GM18951 (cell line): ENCODE data around the gene SMG6.

Experiments used
- POLR2A ChIP-seq: IDR thresholded peaks from 4 replicates; pipeline ENCODE4 v1.6.1; 2011; ENCODE audit warnings: mild to moderate bottlenecking; ENCODE audit not compliant: insufficient read length, insufficient read depth; ENCODE audit errors: extremely low read depth
- in situ Hi-C: fragments of 300-500 bp; cut with MboI; formaldehyde crosslinking; loops from one replicate; pipeline ENCODE4 v1.12.0; 2022; ENCODE audit warnings: low sequenced_read_pairs, mixed read lengths, inconsistent platforms; ENCODE audit not compliant: unreplicated experiment

Gene SMG6

GRCh38 chr17:2102931-2103809 is 200.4 kb downstream of the SMG6 start:
- in situ Hi-C loops = no loop called here
- no peak for TF ChIP-seq POLR2A

GRCh38 chr17:2101448-2102257 is 201.9 kb downstream of the SMG6 start:
- in situ Hi-C loops = no loop called here
- TF ChIP-seq POLR2A = no peak

- in situ Hi-C loops = no loop called here
- TF ChIP-seq POLR2A = no peak
These were observed 208.1 kb downstream of the SMG6 start for GRCh38 chr17:2095536-2095910.

- no peak for TF ChIP-seq POLR2A
- in situ Hi-C loops = no loop called here
These were observed 208.6 kb downstream of the SMG6 start for GRCh38 chr17:2094891-2095535.

DNA sequence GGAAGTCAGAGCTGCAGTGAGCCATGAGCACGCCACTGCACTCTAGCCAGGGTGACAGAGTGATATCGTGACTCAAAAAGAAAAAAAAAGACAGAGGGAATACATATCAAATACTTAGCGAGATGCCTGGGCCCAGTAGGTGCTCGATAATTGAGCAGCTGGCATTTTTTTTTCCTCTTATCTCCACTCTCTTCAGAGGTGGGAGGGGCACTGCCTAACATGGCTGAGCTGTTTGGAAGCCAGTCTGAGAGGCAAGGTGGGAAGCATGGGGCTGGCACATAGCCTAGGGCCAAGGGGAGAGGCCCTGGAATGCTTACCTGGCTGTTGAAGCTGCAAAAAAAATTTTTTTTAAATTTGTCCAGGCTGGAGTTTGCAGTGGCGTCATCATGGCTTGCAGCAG is 210.2 kb downstream of the SMG6 start:
- in situ Hi-C loops = no loop called here
- TF ChIP-seq POLR2A = no peak

- in situ Hi-C loops = no loop called here
- TF ChIP-seq POLR2A = no peak
These were observed 211.3 kb downstream of the SMG6 start for GRCh38 chr17:2092253-2092652.

DNA sequence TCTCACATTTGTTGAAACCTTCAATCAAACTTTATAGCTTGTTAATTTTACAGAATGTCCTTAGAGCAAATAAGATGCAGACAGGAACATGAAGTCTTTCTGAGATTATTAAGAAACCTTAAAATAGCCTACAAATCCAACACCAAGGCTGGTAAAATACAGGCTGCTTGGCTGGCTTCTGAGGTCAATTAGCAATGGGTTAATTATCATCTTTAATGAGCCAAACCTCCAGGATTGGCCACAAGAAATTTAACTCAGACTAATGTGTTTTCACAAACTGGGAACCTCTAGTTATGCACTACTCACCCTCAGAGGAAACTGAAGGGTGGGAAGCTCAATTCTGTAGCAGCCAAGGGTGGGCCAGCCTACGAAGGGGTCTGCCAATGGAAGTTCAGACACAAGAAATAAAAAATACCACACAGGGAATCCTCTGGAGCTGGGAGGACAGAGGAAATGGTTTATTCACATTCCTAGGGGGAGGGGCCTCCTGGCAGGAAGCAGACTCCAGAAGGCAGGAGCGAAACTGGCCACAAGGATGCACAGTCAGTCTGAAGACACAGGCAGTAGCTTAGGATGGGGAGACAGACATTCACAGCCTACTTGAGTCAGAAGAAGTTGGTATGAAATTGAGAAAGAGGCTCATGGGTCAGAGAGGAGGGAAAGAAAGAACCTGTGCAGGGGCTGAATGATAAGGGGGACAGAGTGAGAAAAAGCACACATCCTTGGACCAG is 212.6 kb downstream of the SMG6 start:
- in situ Hi-C loops = no loop called here
- no peak for TF ChIP-seq POLR2A

- in situ Hi-C loops = no loop called here
- TF ChIP-seq POLR2A = no peak
These were observed 213.4 kb downstream of the SMG6 start for GRCh38 chr17:2090210-2090641.

- in situ Hi-C loops = no loop called here
These were observed 214.6 kb downstream of the SMG6 start for GRCh38 chr17:2089021-2089422.

DNA sequence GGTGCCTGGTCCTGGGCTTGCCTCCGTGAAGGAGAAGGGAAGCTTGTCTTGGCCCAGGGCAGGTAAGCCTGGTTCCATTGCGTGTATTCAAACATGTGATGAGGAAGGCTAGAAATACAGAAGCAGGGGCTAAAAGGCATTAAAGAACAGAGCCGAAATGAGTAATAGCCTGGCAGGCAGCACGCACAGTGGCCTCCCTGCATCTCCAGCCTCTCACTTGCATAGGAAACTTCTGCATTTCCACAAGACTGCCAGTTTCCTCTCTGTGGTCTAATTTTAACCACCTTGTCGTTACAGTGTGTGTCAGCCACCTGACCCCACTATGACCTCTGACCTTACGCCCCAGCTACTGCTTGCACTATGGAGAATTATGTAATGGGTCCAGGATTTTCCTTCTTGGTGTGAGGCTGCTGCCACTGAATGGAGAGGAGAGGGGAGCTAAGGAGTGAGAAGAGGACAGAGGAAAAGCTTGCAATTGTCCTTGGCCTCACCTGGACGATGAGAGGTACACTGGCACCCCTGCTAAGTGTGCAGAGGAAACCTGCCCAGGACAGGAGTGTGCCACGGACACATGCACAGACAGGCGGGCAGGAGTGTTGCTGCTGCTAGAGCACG is 215.9 kb downstream of the SMG6 start:
- no peak for TF ChIP-seq POLR2A
- in situ Hi-C loops = no loop called here

More at GRCh38 chr17:2089021-2089422, 214.6 kb downstream of the SMG6 start:
- TF ChIP-seq POLR2A = no peak

DNA sequence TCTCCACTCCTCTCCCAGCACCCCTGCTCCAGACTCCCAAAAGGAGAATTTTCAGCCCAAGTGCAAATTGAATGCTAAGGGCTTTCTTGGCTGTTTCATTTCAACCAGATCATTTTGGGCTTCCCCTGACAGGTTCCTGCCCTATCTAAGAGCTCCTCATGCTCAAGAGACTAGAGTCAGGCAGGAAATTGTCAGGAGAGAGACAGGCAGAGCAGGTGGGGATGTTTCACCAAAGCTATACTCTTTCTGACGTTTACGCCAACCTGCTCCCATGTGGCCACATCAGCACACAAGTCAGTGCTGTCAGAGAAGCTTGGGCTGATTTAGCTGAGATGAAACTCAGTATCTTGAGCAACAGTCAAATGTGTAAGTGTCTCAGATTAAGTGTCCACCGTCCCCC is 217.3 kb downstream of the SMG6 start:
- in situ Hi-C loops = no loop called here
- TF ChIP-seq POLR2A = no peak

DNA sequence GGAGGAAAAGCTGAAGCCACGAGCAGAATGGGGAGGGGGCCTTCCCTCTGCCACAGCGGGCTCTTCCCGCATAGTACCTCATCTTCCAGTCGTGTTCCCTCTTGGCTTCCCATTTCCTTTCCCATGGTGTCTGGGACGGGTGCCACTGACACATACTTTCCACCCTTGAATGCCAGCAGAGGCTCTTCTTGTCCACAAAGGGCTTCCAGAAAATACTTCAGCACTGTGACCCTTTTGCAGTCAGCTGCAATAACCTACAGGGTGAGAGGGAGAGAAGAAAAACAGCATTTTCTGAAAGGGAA is 218.0 kb downstream of the SMG6 start:
- in situ Hi-C loops = no loop called here

More for the DNA sequence above, 218.0 kb downstream of the SMG6 start:
- no peak for TF ChIP-seq POLR2A
